ENCODE data around the gene NFKBIA. TPM values are rescaled to one million over a fixed set of nuclear protein-coding genes. Genes with fewer than 3 reads are reported as not detected.
"Not testable (repeated sequence)": the region's sequence is repeated elsewhere in the genome, so short reads cannot be mapped to it uniquely, and the experiment has no call there.

Gene NFKBIA
- total and polyA plus RNA-seq, 8 donors = 48.2 to 124 (median 63.8) TPM

- TF ChIP-seq CTCF (IDR thresholded peaks at IDR 0.05) = no peak
- Histone ChIP-seq H3K27me3 (no peaks in the 10 kb centered on the region), H3K36me3 (no peaks in the 10 kb centered on the region), H3K9me3 (no peaks in the 10 kb centered on the region), H3K27ac (no peak overlapping the region), H3K4me3 (no peak overlapping the region), H3K4me1 (no peaks in the 10 kb centered on the region)
- ATAC-seq (no peak), FAIRE-seq (no peak), DNase-seq (no peak)
- intact Hi-C loops (cut with DNase I) = no loop called here
- WGBS, 2 donors = 93 to 95% methylated on average over 9 of the region's 9 CpGs
Observed at GRCh38 chr14:35378425-35379233, 25.9 kb downstream of the NFKBIA start.

GRCh38 chr14:35375558-35376025 lies 29.0 kb downstream of the NFKBIA start:
- H3K27ac ChIP-seq = no peak overlapping the region
- intact Hi-C loops (cut with DNase I) = no loop called here
- no peak for FAIRE-seq
- peak in 1 of 4 donors; percentile 26 for ATAC-seq
- no peaks in the 10 kb centered on the region for H3K4me1 ChIP-seq
- H3K9me3 ChIP-seq = no peaks in the 10 kb centered on the region
- no peak for TF ChIP-seq CTCF (IDR thresholded peaks at IDR 0.05)
- 88 to 93% methylated on average over 7 of the region's 7 CpGs for WGBS, 2 donors
- no peak overlapping the region for H3K4me3 ChIP-seq
- H3K27me3 ChIP-seq = no peaks in the 10 kb centered on the region
- H3K36me3 ChIP-seq = no peaks in the 10 kb centered on the region
- DNase-seq = no peak

- DNase-seq (no peak), ATAC-seq (peak in 3 of 4 donors; percentile 59 to 78 (median 67)), FAIRE-seq (no peak)
- intact Hi-C loops (cut with DNase I) = no loop called here
- Histone ChIP-seq H3K9me3 (no peaks in the 10 kb centered on the region), H3K36me3 (no peaks in the 10 kb centered on the region), H3K27ac (no peak overlapping the region), H3K4me3 (no peak overlapping the region), H3K27me3 (no peaks in the 10 kb centered on the region), H3K4me1 (no peaks in the 10 kb centered on the region)
- TF ChIP-seq CTCF (IDR thresholded peaks at IDR 0.05) = no peak
- 77 to 82% methylated on average over 7 of the region's 7 CpGs for WGBS, 2 donors
Observed at GRCh38 chr14:35374263-35374712, 30.3 kb downstream of the NFKBIA start.

GRCh38 chr14:35373208-35373607 lies 31.3 kb downstream of the NFKBIA start:
- H3K27me3 ChIP-seq; H3K36me3 ChIP-seq; H3K9me3 ChIP-seq; H3K4me3 ChIP-seq; H3K27ac ChIP-seq; ATAC-seq; FAIRE-seq; DNase-seq; H3K4me1 ChIP-seq; intact Hi-C loops (cut with DNase I): not testable (repeated sequence)
- 91 to 92% methylated on average over 11 of the region's 11 CpGs for WGBS, 2 donors

GRCh38 chr14:35370969-35371368 lies 33.6 kb downstream of the NFKBIA start:
- no peak overlapping the region for H3K4me3 ChIP-seq
- intact Hi-C loops (cut with DNase I) = no loop called here
- H3K9me3 ChIP-seq = no peaks in the 10 kb centered on the region
- no peak for DNase-seq
- no peaks in the 10 kb centered on the region for H3K27me3 ChIP-seq
- TF ChIP-seq CTCF (IDR thresholded peaks at IDR 0.05) = no peak
- WGBS, 2 donors = 63 to 71% methylated on average over 5 of the region's 5 CpGs
- no peaks in the 10 kb centered on the region for H3K36me3 ChIP-seq
- no peak for ATAC-seq
- no peaks in the 10 kb centered on the region for H3K4me1 ChIP-seq
- no peak for FAIRE-seq
- no peak overlapping the region for H3K27ac ChIP-seq

Measured in pancreas (tissue), 10 donors.